Ammon's horn (tissue), 1 donor: ENCODE measurements around the gene PSMA5.

Source experiments
- DNase-seq: peaks from one replicate; pipeline ENCODE4 v3.0.0-alpha.2; 2016; ENCODE audit warnings: low spot score

Gene PSMA5

GRCh38 chr1:109367626-109368025 lies 58.6 kb downstream of the PSMA5 start:
- DNase-seq: no peak

- DNase-seq: no peak
These were observed 60.5 kb downstream of the PSMA5 start for GRCh38 chr1:109365642-109366204.

- no peak for DNase-seq
These were observed 64.6 kb downstream of the PSMA5 start for GRCh38 chr1:109361649-109362048.

GRCh38 chr1:109361069-109361468 lies 65.2 kb downstream of the PSMA5 start:
- no peak for DNase-seq

- DNase-seq: no peak
These were observed 68.6 kb downstream of the PSMA5 start for GRCh38 chr1:109357616-109358015.

- DNase-seq: no peak
These were observed 69.3 kb downstream of the PSMA5 start for GRCh38 chr1:109356915-109357314.

- no peak for DNase-seq
These were observed 69.7 kb downstream of the PSMA5 start for GRCh38 chr1:109356505-109356904.

- no peak for DNase-seq
These were observed 71.3 kb downstream of the PSMA5 start for GRCh38 chr1:109354929-109355328.

GRCh38 chr1:109351457-109351856 lies 74.8 kb downstream of the PSMA5 start:
- DNase-seq: no peak

GRCh38 chr1:109350655-109351054 lies 75.6 kb downstream of the PSMA5 start:
- DNase-seq: no peak

GRCh38 chr1:109350182-109350581 lies 76.1 kb downstream of the PSMA5 start:
- DNase-seq: no peak
